ENCODE results near the gene CCNJL.

CCNJL gene

GRCh38 chr5:160312960-160313727 is 780 bp upstream of the CCNJL start:
- H3K27ac ChIP-seq: no peak overlapping the region
- no peak for TF ChIP-seq CTCF (IDR thresholded peaks at IDR 0.05)
- TF ChIP-seq ZFX (IDR thresholded peaks at IDR 0.05; ENCODE audit: borderline replicate concordance): no peak

GRCh38 chr5:160311491-160312133 is 752 bp downstream of the CCNJL start:
- TF ChIP-seq ZFX (IDR thresholded peaks at IDR 0.05; ENCODE audit: borderline replicate concordance) (no peak), CTCF (IDR thresholded peaks at IDR 0.05) (no peak)
- H3K27ac ChIP-seq: no peak overlapping the region

- TF ChIP-seq CTCF (IDR thresholded peaks at IDR 0.05): no peak
- TF ChIP-seq ZFX (IDR thresholded peaks at IDR 0.05; ENCODE audit: borderline replicate concordance): no peak
- no peak overlapping the region for H3K27ac ChIP-seq
These were observed 1.6 kb downstream of the CCNJL start for GRCh38 chr5:160310552-160311295.

- TF ChIP-seq ZFX (IDR thresholded peaks at IDR 0.05; ENCODE audit: borderline replicate concordance) (no peak), CTCF (IDR thresholded peaks at IDR 0.05) (no peak)
- no peak overlapping the region for H3K27ac ChIP-seq
These were observed 2.2 kb downstream of the CCNJL start for GRCh38 chr5:160310140-160310539.

- TF ChIP-seq CTCF (IDR thresholded peaks at IDR 0.05) (no peak), ZFX (IDR thresholded peaks at IDR 0.05; ENCODE audit: borderline replicate concordance) (no peak)
These were observed 5.7 kb downstream of the CCNJL start for GRCh38 chr5:160306696-160307095.

GRCh38 chr5:160305319-160305718 is 7.0 kb downstream of the CCNJL start:
- H3K27ac ChIP-seq: no peak overlapping the region
- TF ChIP-seq ZFX (IDR thresholded peaks at IDR 0.05; ENCODE audit: borderline replicate concordance): no peak
- no peak for TF ChIP-seq CTCF (IDR thresholded peaks at IDR 0.05)

More at GRCh38 chr5:160306696-160307095, 5.7 kb downstream of the CCNJL start:
- no peak overlapping the region for H3K27ac ChIP-seq

Measured in 22Rv1 (cell line).